Activated T-cell treated with anti-CD3 and anti-CD28 coated beads, Interleukin-2, amount 50 U/mL, for 1 hour (primary cell): Measurements from ENCODE around the gene EIF3CL.
"Not testable (repeated sequence)": the region's sequence is repeated elsewhere in the genome, so short reads cannot be mapped to it uniquely, and the experiment has no call there.

ENCODE experiments used
- DNase-seq: peaks from one replicate; pipeline ENCODE4 v3.0.0-alpha.2; 2020

The EIF3CL gene, protein sequence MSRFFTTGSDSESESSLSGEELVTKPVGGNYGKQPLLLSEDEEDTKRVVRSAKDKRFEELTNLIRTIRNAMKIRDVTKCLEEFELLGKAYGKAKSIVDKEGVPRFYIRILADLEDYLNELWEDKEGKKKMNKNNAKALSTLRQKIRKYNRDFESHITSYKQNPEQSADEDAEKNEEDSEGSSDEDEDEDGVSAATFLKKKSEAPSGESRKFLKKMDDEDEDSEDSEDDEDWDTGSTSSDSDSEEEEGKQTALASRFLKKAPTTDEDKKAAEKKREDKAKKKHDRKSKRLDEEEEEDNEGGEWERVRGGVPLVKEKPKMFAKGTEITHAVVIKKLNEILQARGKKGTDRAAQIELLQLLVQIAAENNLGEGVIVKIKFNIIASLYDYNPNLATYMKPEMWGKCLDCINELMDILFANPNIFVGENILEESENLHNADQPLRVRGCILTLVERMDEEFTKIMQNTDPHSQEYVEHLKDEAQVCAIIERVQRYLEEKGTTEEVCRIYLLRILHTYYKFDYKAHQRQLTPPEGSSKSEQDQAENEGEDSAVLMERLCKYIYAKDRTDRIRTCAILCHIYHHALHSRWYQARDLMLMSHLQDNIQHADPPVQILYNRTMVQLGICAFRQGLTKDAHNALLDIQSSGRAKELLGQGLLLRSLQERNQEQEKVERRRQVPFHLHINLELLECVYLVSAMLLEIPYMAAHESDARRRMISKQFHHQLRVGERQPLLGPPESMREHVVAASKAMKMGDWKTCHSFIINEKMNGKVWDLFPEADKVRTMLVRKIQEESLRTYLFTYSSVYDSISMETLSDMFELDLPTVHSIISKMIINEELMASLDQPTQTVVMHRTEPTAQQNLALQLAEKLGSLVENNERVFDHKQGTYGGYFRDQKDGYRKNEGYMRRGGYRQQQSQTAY

GRCh38 chr16:28403220-28404072 is at the start of gene EIF3CL:
Gene EIF3CL (minus strand): TSS chr16:28403841. CDS start chr16:28403618, 223 bp downstream.
- not testable (repeated sequence) for DNase-seq

DNA sequence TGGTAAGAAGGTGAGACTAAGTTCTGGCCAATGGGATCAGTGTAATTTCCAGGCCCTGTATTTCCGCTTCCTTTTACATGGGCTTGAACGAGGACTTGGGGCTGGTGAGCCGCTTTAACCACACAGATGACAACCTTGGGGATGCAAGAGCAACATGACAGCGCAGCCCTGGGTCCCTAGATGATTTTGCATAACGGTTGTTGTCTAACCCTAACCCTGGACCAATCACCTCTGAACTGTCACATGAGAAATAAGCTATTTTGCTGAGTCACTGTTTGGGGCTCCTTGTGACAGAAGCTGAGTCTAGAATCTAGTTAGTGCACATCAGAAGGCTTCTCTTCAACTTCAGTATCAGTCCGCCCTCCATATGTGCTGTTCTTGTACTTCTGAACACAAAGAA is 43.4 kb upstream of the EIF3CL start:
- not testable (repeated sequence) for DNase-seq

GRCh38 chr16:28446388-28446787 is 42.7 kb upstream of the EIF3CL start:
- not testable (repeated sequence) for DNase-seq

DNA sequence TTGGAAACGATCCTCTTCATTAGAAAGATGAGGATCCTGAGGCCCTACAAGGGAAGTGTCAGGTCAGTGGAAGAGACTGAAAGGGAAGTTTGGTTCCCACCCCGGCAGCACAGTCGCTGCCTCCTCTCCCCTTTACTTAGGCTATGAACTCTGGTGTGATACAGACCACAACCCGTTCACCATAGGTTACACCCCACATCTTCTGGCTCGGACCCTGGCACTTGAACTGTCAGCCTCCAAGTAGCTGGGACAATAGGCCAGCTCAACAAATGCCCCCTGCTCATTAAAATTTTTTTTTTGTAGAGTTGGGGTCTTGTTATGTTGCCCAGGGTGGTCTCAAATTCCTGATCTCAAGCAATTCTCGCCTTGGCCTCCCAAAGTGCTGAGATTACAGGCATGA is 40.3 kb upstream of the EIF3CL start:
- DNase-seq = not testable (repeated sequence)

GRCh38 chr16:28438899-28439298 is 35.3 kb upstream of the EIF3CL start:
- not testable (repeated sequence) for DNase-seq

DNA sequence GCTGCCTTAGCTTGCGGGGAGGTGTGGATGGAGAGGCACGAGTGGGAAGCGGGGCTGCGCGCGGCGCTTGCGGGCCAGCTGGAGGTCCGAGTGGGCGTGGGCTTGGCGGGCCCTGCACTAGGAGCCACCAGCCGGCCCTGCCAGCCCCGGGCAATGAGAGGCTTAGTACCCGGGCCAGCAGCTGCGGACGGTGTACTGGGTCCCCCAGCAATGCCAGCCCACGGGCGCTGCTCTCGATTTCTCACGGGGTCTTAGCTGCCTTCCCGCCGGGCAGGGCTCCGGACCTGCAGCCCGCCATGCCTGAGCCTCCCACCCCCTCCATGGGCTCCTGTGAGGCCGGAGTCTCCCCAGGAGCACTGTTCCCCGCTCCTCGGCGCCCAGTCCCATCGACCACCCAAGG is 31.7 kb upstream of the EIF3CL start:
- not testable (repeated sequence) for DNase-seq

- not testable (repeated sequence) for DNase-seq
These were observed 22.5 kb upstream of the EIF3CL start for GRCh38 chr16:28426060-28426680.

DNA sequence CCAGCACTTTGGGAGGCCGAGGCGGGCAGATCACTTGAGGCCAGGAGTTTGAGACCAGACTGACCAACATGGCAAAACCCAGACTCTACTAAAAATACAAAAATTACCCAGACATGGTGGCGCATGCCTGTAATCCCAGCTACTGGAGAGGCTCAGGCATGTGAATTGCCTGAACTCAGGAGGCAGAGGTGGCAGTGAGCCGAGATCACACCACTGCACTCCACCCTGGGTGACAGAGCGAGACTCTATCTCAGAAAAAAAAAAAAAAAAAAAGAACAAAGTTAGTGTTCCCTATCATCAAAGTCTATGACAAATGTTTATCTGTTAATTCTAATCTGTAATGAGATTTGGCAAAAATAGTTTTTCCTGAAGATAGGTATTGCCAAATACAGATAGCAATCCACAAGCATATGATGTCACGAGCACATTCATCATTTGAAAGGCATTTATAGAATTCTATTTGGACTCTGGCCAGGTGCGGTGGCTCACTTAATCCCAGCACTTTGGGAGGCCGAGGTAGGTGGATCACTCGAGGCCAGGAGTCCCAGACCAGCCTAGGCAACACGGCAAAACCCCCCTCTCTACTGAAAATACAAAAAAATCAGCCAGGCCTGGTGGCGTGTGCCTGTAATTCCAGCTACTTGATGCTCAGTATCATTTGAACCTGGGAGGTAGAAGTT is 17.6 kb upstream of the EIF3CL start:
- not testable (repeated sequence) for DNase-seq

DNA sequence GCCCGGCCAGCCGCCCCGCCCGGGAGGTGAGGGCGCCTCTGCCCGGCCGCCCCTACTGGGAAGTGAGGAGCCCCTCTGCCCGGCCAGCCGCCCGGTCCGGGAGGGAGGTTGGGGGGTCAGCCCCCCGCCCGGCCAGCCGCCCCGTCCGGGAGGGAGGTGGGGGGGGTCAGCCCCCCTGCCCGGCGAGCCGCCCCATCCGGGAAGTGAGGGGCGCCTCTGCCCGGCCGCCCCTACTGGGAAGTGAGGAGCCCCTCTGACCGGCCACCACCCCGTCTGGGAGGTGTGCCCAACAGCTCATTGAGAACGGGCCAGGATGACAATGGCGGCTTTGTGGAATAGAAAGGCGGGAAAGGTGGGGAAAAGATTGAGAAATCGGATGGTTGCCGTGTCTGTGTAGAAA is 13.4 kb upstream of the EIF3CL start:
- not testable (repeated sequence) for DNase-seq

GRCh38 chr16:28414530-28414929 is 10.9 kb upstream of the EIF3CL start:
- not testable (repeated sequence) for DNase-seq

DNA sequence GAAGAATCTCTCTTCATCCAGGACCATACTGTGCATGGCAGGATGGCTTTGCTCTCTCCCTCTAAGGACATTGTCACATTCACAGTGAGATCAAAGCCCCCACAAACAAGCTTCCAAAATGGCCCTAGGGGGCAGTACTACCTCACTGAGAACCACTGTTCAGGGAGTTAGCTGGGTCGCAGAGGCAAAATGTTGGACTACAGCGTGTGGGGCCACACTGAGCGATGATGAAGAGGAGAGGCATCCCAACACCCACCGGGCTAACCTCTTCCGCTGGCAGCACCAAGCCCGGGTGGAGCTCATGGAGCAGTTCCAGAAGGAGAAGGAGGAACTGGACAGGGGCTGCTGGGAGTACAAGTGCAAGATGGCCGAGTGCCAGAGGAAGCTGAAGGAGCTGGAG is 9.9 kb upstream of the EIF3CL start:
- not testable (repeated sequence) for DNase-seq

- DNase-seq = not testable (repeated sequence)
These were observed 11.6 kb downstream of the EIF3CL start for GRCh38 chr16:28392054-28392453.

DNA sequence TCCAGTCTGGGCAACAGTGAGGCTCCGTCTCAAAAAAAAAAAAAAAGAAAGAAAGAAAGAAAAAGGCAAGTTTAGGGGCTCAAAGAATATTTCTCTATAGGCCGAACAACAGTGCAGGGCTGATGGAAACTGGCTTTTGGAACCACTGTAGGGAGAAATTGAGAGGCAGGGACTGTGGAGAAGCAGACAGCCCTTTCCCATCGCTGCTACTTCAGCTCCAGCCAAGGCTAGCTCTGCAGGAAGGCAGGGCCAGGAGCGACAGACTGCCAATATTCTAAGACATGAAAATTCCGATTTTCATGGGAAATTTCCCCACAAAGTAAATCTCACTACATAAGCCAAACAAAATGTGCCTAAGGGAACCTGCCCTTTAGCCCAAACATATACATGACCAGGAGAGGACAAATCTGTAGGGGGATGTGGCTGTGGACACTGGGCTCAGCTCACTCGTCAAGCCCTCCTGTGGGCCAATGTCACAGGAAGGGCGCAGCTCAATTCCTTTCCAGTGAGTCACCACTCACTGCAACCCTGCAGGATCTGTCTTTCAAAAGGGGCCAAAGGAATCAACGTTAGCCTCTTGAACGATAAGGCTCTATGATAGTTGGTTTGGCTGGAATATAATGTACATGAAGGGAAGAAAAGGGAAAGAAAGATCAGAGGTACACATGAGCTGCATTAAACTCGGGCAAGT is 21.3 kb downstream of the EIF3CL start:
- not testable (repeated sequence) for DNase-seq

GRCh38 chr16:28377822-28378221 is 25.8 kb downstream of the EIF3CL start:
- not testable (repeated sequence) for DNase-seq

- DNase-seq = not testable (repeated sequence)
These were observed 26.5 kb downstream of the EIF3CL start for GRCh38 chr16:28377108-28377625.

DNA sequence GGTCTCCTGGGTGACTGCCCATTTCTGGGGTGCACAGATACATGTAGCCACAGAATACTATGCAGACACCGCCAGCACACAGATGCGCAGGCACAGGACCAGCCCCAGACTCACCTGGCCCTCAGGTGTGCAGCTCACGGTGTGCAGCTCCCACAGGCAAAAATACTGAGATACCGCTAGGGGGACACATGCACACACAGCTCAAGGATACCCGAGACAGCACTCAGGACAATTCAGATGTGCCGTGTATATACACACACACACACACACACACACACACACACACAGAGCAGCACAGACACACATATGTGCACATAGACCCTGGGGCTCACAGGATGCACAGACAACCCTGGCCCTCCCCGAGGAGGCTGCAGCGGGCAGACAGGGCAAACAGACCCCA is 28.5 kb downstream of the EIF3CL start:
- DNase-seq = not testable (repeated sequence)

DNA sequence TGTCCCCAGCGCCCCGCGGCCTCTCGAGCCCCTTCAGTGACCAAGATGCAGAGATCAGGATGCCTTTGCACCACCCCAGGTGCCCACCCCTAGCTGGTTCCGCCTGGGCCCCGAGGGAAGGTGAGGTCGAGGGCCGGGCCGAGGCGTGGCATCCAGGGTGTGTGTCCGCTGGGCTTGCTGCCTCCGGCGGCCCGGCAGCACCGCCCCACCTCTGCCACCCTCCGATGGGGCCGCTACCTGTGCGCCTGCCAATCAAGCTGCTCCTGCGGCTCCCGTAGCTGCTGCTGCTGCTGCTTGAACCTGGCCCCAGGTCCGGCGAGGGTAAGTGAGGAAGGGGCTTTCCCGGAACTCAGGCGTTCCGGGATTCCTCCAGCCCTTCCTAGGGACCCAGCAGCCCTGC is 29.4 kb downstream of the EIF3CL start:
- DNase-seq = not testable (repeated sequence)

DNA sequence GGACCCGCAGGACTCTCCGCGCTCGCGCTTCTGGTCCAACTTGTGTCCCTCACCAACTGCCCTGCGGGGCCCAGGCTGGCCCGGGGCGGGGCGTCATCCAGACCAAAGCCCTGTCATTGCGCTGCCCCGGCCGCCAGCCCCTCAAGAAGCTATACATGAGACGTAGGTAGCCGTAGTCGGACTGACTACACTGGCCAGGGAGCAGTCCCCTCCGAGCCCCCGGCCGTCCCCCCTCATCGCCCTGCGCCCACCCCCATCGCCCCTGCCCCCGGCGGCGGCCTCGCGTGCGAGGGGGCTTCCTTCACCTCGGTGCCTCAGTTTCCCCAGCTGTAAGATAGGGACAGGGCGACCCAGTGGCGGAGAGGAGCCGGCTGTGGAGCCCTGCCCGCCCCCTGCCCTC is 35.7 kb downstream of the EIF3CL start:
- not testable (repeated sequence) for DNase-seq

DNA sequence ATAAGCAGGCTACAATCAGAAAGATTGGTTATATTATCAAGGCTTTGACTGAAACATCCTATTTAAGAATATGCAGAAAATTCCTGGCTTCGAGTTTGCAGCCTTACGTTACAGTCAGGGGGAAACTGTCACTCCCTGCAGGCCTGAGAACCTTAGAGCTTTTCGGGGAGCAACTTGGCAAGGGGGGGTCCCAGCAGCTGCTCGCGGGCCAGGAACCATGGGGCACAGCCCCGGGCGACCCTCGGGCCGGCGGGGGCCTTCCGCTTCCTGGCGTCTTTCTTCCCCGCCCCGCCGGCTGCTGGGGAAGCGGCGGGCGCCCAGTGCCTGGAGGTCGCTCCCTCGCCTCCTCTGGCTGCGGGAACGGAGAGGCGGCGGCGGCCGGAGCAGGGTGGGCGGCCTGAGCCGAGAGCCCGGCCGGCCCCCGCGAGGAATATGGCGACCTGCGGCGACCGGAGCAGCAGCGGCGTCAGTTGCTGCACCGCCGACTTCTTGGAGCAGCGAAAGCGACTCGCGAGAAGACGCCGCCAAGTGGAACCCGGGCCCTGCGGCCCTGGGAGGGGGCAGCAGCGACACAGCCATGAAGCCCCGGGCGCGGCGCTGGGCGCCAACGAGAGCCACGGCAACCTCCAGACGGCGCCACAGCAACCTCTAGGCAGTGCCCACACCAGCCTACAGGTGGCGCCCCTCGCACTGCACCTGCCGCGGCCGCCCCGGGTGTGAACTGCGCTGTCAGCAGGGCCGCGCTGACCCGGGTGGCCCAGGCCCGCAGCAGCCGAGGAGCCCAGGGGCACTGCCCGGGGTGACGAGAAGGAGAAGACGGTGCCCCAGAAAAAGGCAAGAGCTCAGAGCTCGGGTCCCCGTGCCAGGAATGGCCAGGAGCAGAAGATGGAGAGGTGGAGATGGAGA is 39.1 kb downstream of the EIF3CL start:
- peak; percentile 56 for DNase-seq
